ENCODE data around the gene POLRMT. TPM values are rescaled to one million over a fixed set of nuclear protein-coding genes. Genes with fewer than 3 reads are reported as not detected.
"Not testable (repeated sequence)": the region's sequence is repeated elsewhere in the genome, so short reads cannot be mapped to it uniquely, and the experiment has no call there.

Gene POLRMT
- total RNA-seq, 1 donor from 2014 or later, result 47.7 TPM

- no peak for DNase-seq (ENCODE audit: low read depth)
Observed at GRCh38 chr19:613732-614567, 19.4 kb downstream of the POLRMT start.

- no peak for DNase-seq (ENCODE audit: low read depth)
Observed at GRCh38 chr19:612941-613340, 20.4 kb downstream of the POLRMT start.

- peak; percentile 82 for DNase-seq (ENCODE audit: low read depth)
Observed at GRCh38 chr19:611481-611868, 21.9 kb downstream of the POLRMT start.

- peak; percentile 86 for DNase-seq (ENCODE audit: low read depth)
Observed at GRCh38 chr19:610801-611480, 22.4 kb downstream of the POLRMT start.

GRCh38 chr19:610071-610800 is 23.1 kb downstream of the POLRMT start:
- DNase-seq (ENCODE audit: low read depth), result peak; percentile 80

GRCh38 chr19:609004-609346 is 24.4 kb downstream of the POLRMT start:
- peak; percentile 79 for DNase-seq (ENCODE audit: low read depth)

- DNase-seq (ENCODE audit: low read depth), result no peak
Observed at GRCh38 chr19:608155-609003, 25.0 kb downstream of the POLRMT start.

GRCh38 chr19:607301-608154 is 25.8 kb downstream of the POLRMT start:
- peak; percentile 20 for DNase-seq (ENCODE audit: low read depth)

GRCh38 chr19:605061-605971 is 28.0 kb downstream of the POLRMT start:
- DNase-seq (ENCODE audit: low read depth), result not testable (repeated sequence)

GRCh38 chr19:604355-604754 is 29.0 kb downstream of the POLRMT start:
- no peak for DNase-seq (ENCODE audit: low read depth)

GRCh38 chr19:603779-604178 is 29.6 kb downstream of the POLRMT start:
- DNase-seq (ENCODE audit: low read depth), result not testable (repeated sequence)

- DNase-seq (ENCODE audit: low read depth), result not testable (repeated sequence)
Observed at GRCh38 chr19:603302-603639, 30.1 kb downstream of the POLRMT start.

GRCh38 chr19:602391-603301 is 30.7 kb downstream of the POLRMT start:
- DNase-seq (ENCODE audit: low read depth), result no peak

GRCh38 chr19:601790-602189 is 31.5 kb downstream of the POLRMT start:
- no peak for DNase-seq (ENCODE audit: low read depth)

GRCh38 chr19:601310-601709 is 32.0 kb downstream of the POLRMT start:
- no peak for DNase-seq (ENCODE audit: low read depth)

GRCh38 chr19:597406-598315 is 35.7 kb downstream of the POLRMT start:
- no peak for DNase-seq (ENCODE audit: low read depth)

- DNase-seq (ENCODE audit: low read depth), result no peak
Observed at GRCh38 chr19:596263-596655, 37.1 kb downstream of the POLRMT start.
